ENCODE data around the gene SLC33A1. TPM values are rescaled to one million over a fixed set of nuclear protein-coding genes. Genes with fewer than 3 reads are reported as not detected.

Gene SLC33A1
- total and polyA plus RNA-seq, 2 of the 13 experiments (the other 11 are each of a cell fraction or from before 2014, with no cell fraction given), result 20.0 to 32.1 TPM

- FAIRE-seq, result no peak
- CTCF ChIA-PET (ENCODE audit: low intra/inter-chr PET ratio, low total read pairs), result no interaction called here
- POLR2A ChIA-PET, result no interaction called here
These were observed 8.1 kb downstream of the SLC33A1 start for GRCh38 chr3:155846119-155846518.

More at GRCh38 chr3:155846119-155846518, 8.1 kb downstream of the SLC33A1 start:
- H3K9ac ChIP-seq (ENCODE audit: insufficient read depth, low read depth, low read length), result no peak overlapping the region
- H2AFZ ChIP-seq (ENCODE audit: low read length), result no peak overlapping the region
- 96% methylated on average over 3 of the region's 3 CpGs for WGBS (ENCODE audit: low lambda C conversion rate)
- no peak for ATAC-seq
- H3K4me3 ChIP-seq (replicated peaks in 1 of 3; ENCODE audit: insufficient read depth in 1 of 3, low read depth in 2 of 3, low read length in 3 of 3), result no peak overlapping the region
- intact Hi-C loops (cut with micrococcal nuclease; ENCODE audit: unreplicated experiment) (no loop called here), in situ Hi-C loops (cut with HindIII; ENCODE audit: extremely low pct_ligation_motif_present, low pct_unique_long_range_greater_than_20kb) (no loop called here)
- H3K4me1 ChIP-seq (ENCODE audit: insufficient read depth, low read length), result peaks cover 41% of the 10 kb centered on the region
- no peak overlapping the region for H3K4me2 ChIP-seq (ENCODE audit: low read depth, low read length)
- no TSS peak for BruUV-seq (replicated peaks)
- no peak for TF ChIP-seq MYPOP (CRISPR knock-in tag; IDR thresholded peaks at IDR 0.05)
- TF ChIP-seq, protein P1, sequence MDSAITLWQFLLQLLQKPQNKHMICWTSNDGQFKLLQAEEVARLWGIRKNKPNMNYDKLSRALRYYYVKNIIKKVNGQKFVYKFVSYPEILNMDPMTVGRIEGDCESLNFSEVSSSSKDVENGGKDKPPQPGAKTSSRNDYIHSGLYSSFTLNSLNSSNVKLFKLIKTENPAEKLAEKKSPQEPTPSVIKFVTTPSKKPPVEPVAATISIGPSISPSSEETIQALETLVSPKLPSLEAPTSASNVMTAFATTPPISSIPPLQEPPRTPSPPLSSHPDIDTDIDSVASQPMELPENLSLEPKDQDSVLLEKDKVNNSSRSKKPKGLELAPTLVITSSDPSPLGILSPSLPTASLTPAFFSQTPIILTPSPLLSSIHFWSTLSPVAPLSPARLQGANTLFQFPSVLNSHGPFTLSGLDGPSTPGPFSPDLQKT (CRISPR knock-in tag; IDR thresholded peaks at IDR 0.05; ENCODE audit: borderline replicate concordance), result no peak
- TF ChIP-seq, protein P2, sequence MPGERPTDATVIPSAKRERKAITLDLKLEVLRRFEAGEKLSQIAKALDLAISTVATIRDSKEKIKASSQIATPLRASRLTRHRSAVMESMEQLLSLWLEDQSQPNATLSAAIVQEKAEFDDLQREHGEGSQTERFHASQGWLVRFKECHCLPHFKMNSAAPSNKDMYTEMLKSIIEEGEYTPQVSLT (CRISPR knock-in tag; IDR thresholded peaks at IDR 0.05; ENCODE audit: borderline replicate concordance, low read depth), result no peak
- TF ChIP-seq, protein P3, sequence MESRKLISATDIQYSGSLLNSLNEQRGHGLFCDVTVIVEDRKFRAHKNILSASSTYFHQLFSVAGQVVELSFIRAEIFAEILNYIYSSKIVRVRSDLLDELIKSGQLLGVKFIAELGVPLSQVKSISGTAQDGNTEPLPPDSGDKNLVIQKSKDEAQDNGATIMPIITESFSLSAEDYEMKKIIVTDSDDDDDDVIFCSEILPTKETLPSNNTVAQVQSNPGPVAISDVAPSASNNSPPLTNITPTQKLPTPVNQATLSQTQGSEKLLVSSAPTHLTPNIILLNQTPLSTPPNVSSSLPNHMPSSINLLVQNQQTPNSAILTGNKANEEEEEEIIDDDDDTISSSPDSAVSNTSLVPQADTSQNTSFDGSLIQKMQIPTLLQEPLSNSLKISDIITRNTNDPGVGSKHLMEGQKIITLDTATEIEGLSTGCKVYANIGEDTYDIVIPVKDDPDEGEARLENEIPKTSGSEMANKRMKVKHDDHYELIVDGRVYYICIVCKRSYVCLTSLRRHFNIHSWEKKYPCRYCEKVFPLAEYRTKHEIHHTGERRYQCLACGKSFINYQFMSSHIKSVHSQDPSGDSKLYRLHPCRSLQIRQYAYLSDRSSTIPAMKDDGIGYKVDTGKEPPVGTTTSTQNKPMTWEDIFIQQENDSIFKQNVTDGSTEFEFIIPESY (CRISPR knock-in tag; IDR thresholded peaks at IDR 0.05), result no peak
- TF ChIP-seq ZMYM3 (CRISPR knock-in tag; IDR thresholded peaks at IDR 0.05), result no peak
- no peak for TF ChIP-seq BHLHE40 (IDR thresholded peaks at IDR 0.05; ENCODE audit: low read length)
- no peak for TF ChIP-seq PHF20 (CRISPR knock-in tag; IDR thresholded peaks at IDR 0.05)
- TF ChIP-seq ZSCAN22 (CRISPR knock-in tag; IDR thresholded peaks at IDR 0.05), result no peak
- TF ChIP-seq ZNF354B (CRISPR knock-in tag; IDR thresholded peaks at IDR 0.05), result no peak
- no peaks in the 10 kb centered on the region for H3K27me3 ChIP-seq (ENCODE audit: control insufficient read depth in 1 of 2, insufficient read depth in 2 of 2, low read length in 2 of 2)
- DNase-seq (ENCODE audit: low spot score), result no peak
- H3K27ac ChIP-seq (ENCODE audit: extremely low read length, insufficient read depth, low read length), result no peak overlapping the region
- H3K9me3 ChIP-seq (ENCODE audit: low read length), result no peaks in the 10 kb centered on the region
- peaks cover 29% of the 10 kb centered on the region for H3K79me2 ChIP-seq (ENCODE audit: insufficient read depth, low read length)
- no peaks in the 10 kb centered on the region; a peak in 2 of 5 replicates for H3K36me3 ChIP-seq (replicated peaks in 1 of 2; ENCODE audit: control insufficient read depth in 1 of 2, insufficient read depth in 2 of 2, low read length in 2 of 2)
- no peaks in the 10 kb centered on the region for H4K20me1 ChIP-seq (ENCODE audit: insufficient read depth, low read length)
